H9 (cell line): ENCODE measurements around the gene KIF24. TPM values are rescaled to one million over a fixed set of nuclear protein-coding genes. Genes with fewer than 3 reads are reported as not detected.

Experiments
- DNase-seq: peaks from one replicate; pipeline ENCODE4 v3.0.0-alpha.2; 2017
- H2AFZ ChIP-seq: one replicate; pipeline ENCODE4 v1.6.1; 2013; ENCODE audit warnings: mild to moderate bottlenecking, low read length, control low read depth, moderate library complexity
- H2AK5ac ChIP-seq: 2 replicates; pipeline ENCODE4 v1.6.1; 2013; ENCODE audit warnings: low read length, control low read depth, mixed read lengths; ENCODE audit not compliant: insufficient read length
- H2BK120ac ChIP-seq: one replicate; pipeline ENCODE4 v1.6.1; 2013; ENCODE audit warnings: low read depth, mild to moderate bottlenecking, low read length, control low read depth, inconsistent platforms; ENCODE audit not compliant: poor library complexity, severe bottlenecking
- H2BK12ac ChIP-seq: 2 replicates; pipeline ENCODE4 v1.6.1; 2013; ENCODE audit warnings: low read length, control low read depth, mixed read lengths, low read depth; ENCODE audit not compliant: insufficient read length
- H2BK15ac ChIP-seq: 2 replicates; pipeline ENCODE4 v1.6.1; 2013; ENCODE audit warnings: low read depth, low read length, control low read depth
- H2BK20ac ChIP-seq: one replicate; pipeline ENCODE4 v1.6.1; 2013; ENCODE audit warnings: low read depth, mild to moderate bottlenecking, low read length, control low read depth, inconsistent platforms; ENCODE audit not compliant: poor library complexity, severe bottlenecking
- H2BK5ac ChIP-seq: 2 replicates; pipeline ENCODE4 v1.6.1; 2013; ENCODE audit warnings: low read length, control low read depth, mixed read lengths; ENCODE audit not compliant: insufficient read length
- H3K14ac ChIP-seq: 2 replicates; pipeline ENCODE4 v1.6.1; 2013; ENCODE audit warnings: low read length, control low read depth; ENCODE audit not compliant: insufficient read depth
- H3K18ac ChIP-seq: 2 replicates; pipeline ENCODE4 v1.6.1; 2013; ENCODE audit warnings: low read depth, mild to moderate bottlenecking, mixed read lengths, low read length, control low read depth; ENCODE audit not compliant: insufficient read length
- H3K23ac ChIP-seq: 2 replicates; pipeline ENCODE4 v1.6.1; 2013; ENCODE audit warnings: low read length, control low read depth, mixed read lengths, low read depth; ENCODE audit not compliant: insufficient read length
- H3K23me2 ChIP-seq: 2 replicates; pipeline ENCODE4 v1.6.1; 2013; ENCODE audit warnings: low read depth, mild to moderate bottlenecking, mixed read lengths, low read length, control low read depth; ENCODE audit not compliant: insufficient read length, poor library complexity, severe bottlenecking
- H3K27ac ChIP-seq: 2 replicates; pipeline ENCODE4 v1.5.1; 2013; ENCODE audit warnings: low read length, control low read depth, mixed read lengths, low read depth; ENCODE audit not compliant: insufficient read length
- H3K27me3 ChIP-seq: 2 replicates; pipeline ENCODE4 v1.6.1; 2013; ENCODE audit warnings: low read length, control low read depth, inconsistent platforms; ENCODE audit not compliant: insufficient read depth
- H3K4ac ChIP-seq: 2 replicates; pipeline ENCODE4 v1.6.1; 2013; ENCODE audit warnings: low read depth, mild to moderate bottlenecking, control low read depth, inconsistent platforms, low read length, moderate library complexity
- H3K4me1 ChIP-seq: 2 replicates; pipeline ENCODE4 v1.6.1; 2013; ENCODE audit warnings: low read length, control low read depth, inconsistent platforms; ENCODE audit not compliant: insufficient read depth
- H3K4me2 ChIP-seq: 2 replicates; pipeline ENCODE4 v1.6.1; 2013; ENCODE audit warnings: low read length, control low read depth, mixed read lengths; ENCODE audit not compliant: insufficient read length, insufficient read depth
- H3K56ac ChIP-seq: 2 replicates; pipeline ENCODE4 v1.6.1; 2013; ENCODE audit warnings: low read depth, mild to moderate bottlenecking, mixed read lengths, low read length, control low read depth; ENCODE audit not compliant: insufficient read length
- H3K79me1 ChIP-seq: 2 replicates; pipeline ENCODE4 v1.6.1; 2013; ENCODE audit warnings: low read depth, mild to moderate bottlenecking, moderate library complexity, low read length, control low read depth, inconsistent platforms; ENCODE audit not compliant: insufficient read depth, poor library complexity, severe bottlenecking
- H3K79me2 ChIP-seq: 2 replicates; pipeline ENCODE4 v1.6.1; 2013; ENCODE audit warnings: low read length, control low read depth, inconsistent platforms; ENCODE audit not compliant: insufficient read depth
- H3K9ac ChIP-seq: 2 replicates; pipeline ENCODE4 v1.6.1; 2013; ENCODE audit warnings: low read length, control low read depth, mixed read lengths; ENCODE audit not compliant: insufficient read length; ENCODE audit errors: extremely low read depth
- H3K9me3 ChIP-seq: one replicate; pipeline ENCODE4 v1.6.1; 2013; ENCODE audit warnings: low read depth, low read length, inconsistent platforms; ENCODE audit not compliant: control insufficient read depth
- H3T11ph ChIP-seq: one replicate; pipeline ENCODE4 v1.6.1; 2013; ENCODE audit warnings: mild to moderate bottlenecking, low read length, control low read depth, inconsistent platforms
- H4K20me1 ChIP-seq: one replicate; pipeline ENCODE4 v1.6.1; 2013; ENCODE audit not compliant: control insufficient read depth, insufficient read length, insufficient read depth
- H4K5ac ChIP-seq: 2 replicates; pipeline ENCODE4 v1.6.1; 2013; ENCODE audit warnings: low read depth, mild to moderate bottlenecking, mixed read lengths, low read length, control low read depth; ENCODE audit not compliant: insufficient read length
- H4K8ac ChIP-seq: replicated peaks from 2 replicates; pipeline ENCODE4 v1.6.1; 2013; ENCODE audit warnings: low read length, control low read depth, mixed read lengths, low read depth; ENCODE audit not compliant: insufficient read length
- H4K91ac ChIP-seq: 2 replicates; pipeline ENCODE4 v1.6.1; 2013; ENCODE audit warnings: low read depth, mild to moderate bottlenecking, moderate library complexity, mixed read lengths, low read length, control low read depth; ENCODE audit not compliant: insufficient read length
- H3K27ac Mint-ChIP-seq, 3 experiments: 2 replicates in 2 of 3; 3 replicates in 1 of 3; pipeline ENCODE4 v1.8.0; 2020 to 2021; ENCODE audit warnings: mixed read lengths in 3 of 3, mild to moderate bottlenecking in 1 of 3, moderate library complexity in 1 of 3
- H3K27me3 Mint-ChIP-seq: 2 replicates; pipeline ENCODE4 v1.8.0; 2021; ENCODE audit warnings: low read depth, mild to moderate bottlenecking, moderate library complexity, mixed read lengths
- H3K36me3 Mint-ChIP-seq, 3 experiments: 2 replicates in 2 of 3; 3 replicates in 1 of 3; pipeline ENCODE4 v1.8.0; 2020 to 2021; ENCODE audit warnings: low read depth in 3 of 3, mixed read lengths in 3 of 3; ENCODE audit not compliant: insufficient read depth in 1 of 3
- H3K4me1 Mint-ChIP-seq, 2 experiments: 2 replicates each; pipeline ENCODE4 v1.8.0; 2020; ENCODE audit warnings: mixed read lengths in 2 of 2
- H3K4me3 Mint-ChIP-seq, 2 experiments: 2 replicates in 1 of 2; 3 replicates in 1 of 2; pipeline ENCODE4 v1.8.0; 2020 to 2021; ENCODE audit warnings: mild to moderate bottlenecking in 2 of 2, mixed read lengths in 2 of 2, moderate library complexity in 1 of 2
- H3K9me3 Mint-ChIP-seq, 2 experiments: 2 replicates in 1 of 2; 3 replicates in 1 of 2; pipeline ENCODE4 v1.8.0; 2020; ENCODE audit warnings: mild to moderate bottlenecking in 2 of 2, mixed read lengths in 2 of 2, moderate library complexity in 1 of 2
- WGBS: extraction: QIAGEN DNeasy Blood & Tissue Kit; methylation state at CpG from one replicate; pipeline ENCODE4 v1.1.7; 2013; ENCODE audit warnings: missing lambda C conversion rate, low lambda C conversion rate, mixed read lengths; ENCODE audit not compliant: insufficient read length; ENCODE audit errors: extremely low coverage; 5-methylcytosine and 5-hydroxymethylcytosine counted together
- total RNA-seq: library from RNA; stranded (reverse); gene quantifications from 2 replicates; pipeline ENCODE4 v1.2.1, GENCODE V29; 2021
- TF ChIP-seq, protein P1 (sequence below): fragments of 200-600 bp; sonication (generic); conservative IDR thresholded peaks from 3 replicates; pipeline ENCODE4 v1.8.0; 2021; ENCODE audit warnings: antibody characterized with exemption, mild to moderate bottlenecking

Gene KIF24
- total RNA-seq, 1 experiment from 2014 or later, result 4.0 TPM

DNA sequence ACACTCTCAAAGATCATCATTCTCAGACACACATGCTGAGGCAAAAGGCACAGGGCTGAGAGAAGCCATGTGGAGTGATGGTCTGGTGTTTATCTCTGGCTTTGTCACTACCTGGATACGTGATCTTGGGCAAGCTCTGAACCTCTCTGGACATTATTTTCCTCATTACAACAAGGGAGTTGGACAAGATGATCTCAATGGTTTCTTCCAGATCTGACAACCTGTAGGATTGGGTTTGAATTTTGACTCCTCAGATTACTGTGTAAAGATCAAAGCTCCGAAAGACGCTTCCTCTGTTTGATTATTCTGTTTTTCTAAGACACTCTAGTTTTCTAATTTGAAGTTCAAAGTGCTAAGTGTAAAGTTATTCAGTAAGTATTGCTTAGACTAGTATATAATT lies 20.3 kb upstream of the KIF24 start:
- DNase-seq, result no peak
- no CpG with 5 or more reads among the region's 3 CpGs for WGBS
- H3K4me2 ChIP-seq, result no peak overlapping the region
- no peaks in the 10 kb centered on the region for H3K79me2 ChIP-seq
- TF ChIP-seq, protein P1, sequence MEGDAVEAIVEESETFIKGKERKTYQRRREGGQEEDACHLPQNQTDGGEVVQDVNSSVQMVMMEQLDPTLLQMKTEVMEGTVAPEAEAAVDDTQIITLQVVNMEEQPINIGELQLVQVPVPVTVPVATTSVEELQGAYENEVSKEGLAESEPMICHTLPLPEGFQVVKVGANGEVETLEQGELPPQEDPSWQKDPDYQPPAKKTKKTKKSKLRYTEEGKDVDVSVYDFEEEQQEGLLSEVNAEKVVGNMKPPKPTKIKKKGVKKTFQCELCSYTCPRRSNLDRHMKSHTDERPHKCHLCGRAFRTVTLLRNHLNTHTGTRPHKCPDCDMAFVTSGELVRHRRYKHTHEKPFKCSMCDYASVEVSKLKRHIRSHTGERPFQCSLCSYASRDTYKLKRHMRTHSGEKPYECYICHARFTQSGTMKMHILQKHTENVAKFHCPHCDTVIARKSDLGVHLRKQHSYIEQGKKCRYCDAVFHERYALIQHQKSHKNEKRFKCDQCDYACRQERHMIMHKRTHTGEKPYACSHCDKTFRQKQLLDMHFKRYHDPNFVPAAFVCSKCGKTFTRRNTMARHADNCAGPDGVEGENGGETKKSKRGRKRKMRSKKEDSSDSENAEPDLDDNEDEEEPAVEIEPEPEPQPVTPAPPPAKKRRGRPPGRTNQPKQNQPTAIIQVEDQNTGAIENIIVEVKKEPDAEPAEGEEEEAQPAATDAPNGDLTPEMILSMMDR, result no peak
- no peak overlapping the region for H3K18ac ChIP-seq
- no peak overlapping the region for H2AK5ac ChIP-seq
- H4K91ac ChIP-seq, result no peak overlapping the region
- no peak overlapping the region for H4K8ac ChIP-seq
- H2BK5ac ChIP-seq, result no peak overlapping the region
- H2AFZ ChIP-seq, result no peak overlapping the region
- no peak overlapping the region for H3K56ac ChIP-seq
- no peaks in the 10 kb centered on the region for H4K20me1 ChIP-seq
- no peak overlapping the region for H2BK15ac ChIP-seq
- no peak overlapping the region for H2BK120ac ChIP-seq
- H3K4me1 ChIP-seq, result no peaks in the 10 kb centered on the region
- no peaks in the 10 kb centered on the region; the same call in 1 of the 2 replicates for H3K27me3 ChIP-seq
- H3K9me3 ChIP-seq, result no peaks in the 10 kb centered on the region
- Mint-ChIP-seq H3K4me3 (no peak overlapping the region), H3K4me1 (peaks cover 15 to 20% of the 10 kb centered on the region in 2 experiments), H3K27ac (no peak overlapping the region; a peak in 1 of 7 replicates), H3K27me3 (no peaks in the 10 kb centered on the region), H3K36me3 (peaks cover 0 to 4% (median under 1%) of the 10 kb centered on the region in 3 experiments; a peak in 2 of 7 replicates), H3K9me3 (no peaks in the 10 kb centered on the region)
- no peak overlapping the region for H3T11ph ChIP-seq
- no peak overlapping the region for H3K14ac ChIP-seq
- no peak overlapping the region for H4K5ac ChIP-seq
- H3K27ac ChIP-seq, result no peak overlapping the region
- H3K4ac ChIP-seq, result no peak overlapping the region
- H2BK20ac ChIP-seq, result no peak overlapping the region
- H3K79me1 ChIP-seq, result no peaks in the 10 kb centered on the region
- H3K23ac ChIP-seq, result no peak overlapping the region
- no peak overlapping the region for H3K9ac ChIP-seq
- no peak overlapping the region for H2BK12ac ChIP-seq
- no peaks in the 10 kb centered on the region for H3K23me2 ChIP-seq
